HG02623 (cell line): ENCODE data around the gene CALML4.
"Not testable (repeated sequence)": the region's sequence is repeated elsewhere in the genome, so short reads cannot be mapped to it uniquely, and the experiment has no call there.

Experiments used
- ATAC-seq: cut with Tn5 transposase; IDR thresholded peaks from one replicate; pipeline ENCODE4 v1.9.1; 2021; ENCODE audit warnings: moderate library complexity; ENCODE audit not compliant: unreplicated experiment

The CALML4 gene

DNA sequence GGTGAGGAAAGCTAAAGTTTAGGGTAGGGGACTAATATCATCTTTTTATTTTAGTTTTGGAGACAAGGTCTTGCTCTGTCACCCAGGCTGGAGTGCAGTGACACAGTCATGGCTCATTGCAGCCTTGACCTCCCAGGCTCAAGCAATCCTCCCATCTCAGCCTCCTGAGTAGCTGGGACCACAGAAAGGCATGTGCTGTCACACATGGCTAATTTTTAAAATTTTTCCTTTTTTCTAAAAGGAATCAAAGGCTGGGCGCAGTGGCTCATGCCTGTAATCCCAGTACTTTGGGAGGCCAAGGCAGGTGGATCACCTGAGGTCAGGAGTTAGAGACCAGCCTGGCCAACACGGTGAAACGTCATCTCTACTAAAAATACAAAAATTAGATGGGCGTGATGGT, 20.3 kb upstream of the CALML4 start:
- ATAC-seq: not testable (repeated sequence)

GRCh38 chr15:68224546-68225250, 19.6 kb upstream of the CALML4 start:
- ATAC-seq: no peak

GRCh38 chr15:68224108-68224507, 19.0 kb upstream of the CALML4 start:
- no peak for ATAC-seq

DNA sequence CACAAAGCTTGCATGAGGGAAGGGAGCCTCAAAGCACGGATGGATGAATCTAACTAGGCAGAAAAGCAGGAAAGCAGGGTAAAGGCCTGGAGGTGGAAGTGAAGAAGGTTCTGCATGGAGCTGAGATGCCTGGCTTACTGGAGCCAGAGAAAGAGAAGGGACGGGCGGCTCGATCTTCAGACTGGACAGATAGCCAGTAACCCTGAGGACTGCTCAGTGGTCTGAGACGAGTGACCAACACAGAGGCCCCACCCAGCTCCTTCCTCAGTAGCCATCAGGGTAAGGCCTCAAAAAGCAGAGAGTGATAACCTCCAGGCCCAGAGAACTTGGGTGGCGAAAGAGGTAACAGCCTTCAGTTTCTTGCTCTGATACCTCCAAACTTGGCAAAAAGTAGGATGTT, 18.0 kb upstream of the CALML4 start:
- ATAC-seq: no peak

GRCh38 chr15:68222432-68222743, 17.3 kb upstream of the CALML4 start:
- not testable (repeated sequence) for ATAC-seq

GRCh38 chr15:68221530-68222431, 16.6 kb upstream of the CALML4 start:
- not testable (repeated sequence) for ATAC-seq

DNA sequence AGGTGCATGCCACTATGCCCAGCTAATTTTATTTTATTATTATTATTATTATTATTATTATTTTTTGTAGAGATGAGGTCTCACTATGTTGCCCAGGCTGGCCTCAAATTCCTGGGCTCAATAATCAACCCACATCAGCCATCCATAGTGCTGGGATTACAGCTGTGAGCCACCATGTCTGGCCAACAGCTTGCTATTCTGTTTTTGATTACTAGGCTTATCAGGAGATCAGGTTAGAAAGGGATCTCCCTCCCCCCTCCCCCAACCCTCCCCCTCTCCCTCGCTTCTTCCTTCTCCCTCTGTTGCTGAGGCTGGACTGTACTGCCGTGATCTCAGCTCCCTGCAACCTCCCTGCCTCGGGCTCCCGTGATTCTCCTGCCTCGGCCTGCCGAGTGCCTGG, 15.8 kb upstream of the CALML4 start:
- ATAC-seq: no peak

DNA sequence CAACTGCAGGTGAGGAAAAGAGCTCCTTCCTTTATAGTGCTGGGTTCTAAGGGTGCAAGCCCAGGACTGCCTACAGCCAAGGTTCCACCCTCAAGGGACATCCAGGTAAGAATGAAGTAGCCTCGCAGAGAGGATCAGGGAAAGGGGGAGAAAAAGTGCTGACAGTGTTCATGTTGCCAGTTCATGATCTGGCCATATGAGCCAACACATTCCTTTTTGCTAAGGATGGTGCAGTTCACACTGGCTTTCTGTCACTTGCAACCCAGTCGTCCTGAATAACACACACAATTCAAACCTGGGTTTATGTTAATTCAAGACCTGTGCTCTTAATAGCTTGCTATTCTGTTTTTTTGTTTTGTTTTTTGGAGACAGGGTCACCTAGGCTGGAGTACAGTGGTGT, 15.4 kb upstream of the CALML4 start:
- no peak for ATAC-seq

- no peak for ATAC-seq
These were observed 14.0 kb upstream of the CALML4 start for GRCh38 chr15:68218847-68219798.

DNA sequence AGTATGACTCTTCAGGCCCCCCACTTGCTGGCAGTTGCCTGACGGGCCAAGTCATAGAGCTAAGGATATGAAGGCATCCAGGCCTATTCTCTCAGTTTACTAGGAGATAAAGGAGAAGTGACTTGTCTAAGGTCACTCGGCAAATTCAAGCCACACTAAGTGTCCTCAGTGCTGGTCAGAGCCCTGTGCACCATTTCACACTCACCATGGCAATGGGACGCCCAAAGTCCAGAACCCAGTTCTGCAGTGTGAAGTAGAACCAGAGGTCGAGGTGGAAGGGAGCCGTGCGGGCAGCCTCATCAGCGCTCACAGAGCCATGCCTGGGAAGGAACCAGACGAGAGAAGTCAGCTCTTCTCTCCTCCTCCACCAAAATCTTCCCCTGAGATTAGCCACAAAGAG, 13.2 kb upstream of the CALML4 start:
- ATAC-seq: no peak

GRCh38 chr15:68217341-68217740, 12.2 kb upstream of the CALML4 start:
- no peak for ATAC-seq

- ATAC-seq: no peak
These were observed 9.7 kb upstream of the CALML4 start for GRCh38 chr15:68214838-68215254.

DNA sequence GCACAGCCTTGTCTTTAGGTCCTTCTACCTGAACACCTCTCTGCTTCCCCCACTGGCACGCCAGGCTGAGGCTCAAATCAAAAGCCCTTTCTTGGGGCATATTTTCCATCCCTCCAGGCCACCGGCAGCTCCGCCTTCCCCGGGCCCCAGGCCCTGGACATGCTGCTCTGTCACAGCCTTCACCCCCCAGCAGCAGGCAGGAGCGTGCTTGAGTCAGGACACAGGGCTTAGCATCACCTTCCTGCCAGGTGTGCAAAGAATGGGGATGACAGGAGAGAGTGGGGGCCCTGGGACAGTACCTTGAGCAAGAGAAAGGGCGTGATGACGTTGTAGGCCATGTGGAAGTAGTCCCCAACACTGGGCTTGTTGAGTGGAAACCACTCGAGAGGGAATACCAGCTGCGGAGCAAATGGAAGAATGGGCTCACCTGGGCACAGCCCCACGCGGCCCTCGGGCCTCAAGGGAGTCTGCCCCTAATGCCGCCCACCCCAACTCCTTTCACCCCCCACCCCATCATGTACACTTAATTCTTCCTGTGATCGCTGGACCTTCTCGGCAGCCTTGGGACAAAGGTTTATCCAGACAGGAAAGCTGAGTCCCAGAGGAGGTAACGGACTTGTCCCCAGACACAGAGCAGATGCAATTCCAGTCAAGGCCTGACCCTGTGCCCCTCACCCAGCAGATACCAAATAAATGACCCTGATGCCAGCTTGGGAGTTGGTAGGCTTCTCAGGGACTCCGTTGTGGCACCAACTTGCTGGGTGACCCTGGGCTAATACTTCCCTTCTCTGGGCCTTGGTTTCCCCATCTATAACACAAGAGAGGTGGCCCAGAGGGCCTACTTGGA, 9.1 kb upstream of the CALML4 start:
- no peak for ATAC-seq

DNA sequence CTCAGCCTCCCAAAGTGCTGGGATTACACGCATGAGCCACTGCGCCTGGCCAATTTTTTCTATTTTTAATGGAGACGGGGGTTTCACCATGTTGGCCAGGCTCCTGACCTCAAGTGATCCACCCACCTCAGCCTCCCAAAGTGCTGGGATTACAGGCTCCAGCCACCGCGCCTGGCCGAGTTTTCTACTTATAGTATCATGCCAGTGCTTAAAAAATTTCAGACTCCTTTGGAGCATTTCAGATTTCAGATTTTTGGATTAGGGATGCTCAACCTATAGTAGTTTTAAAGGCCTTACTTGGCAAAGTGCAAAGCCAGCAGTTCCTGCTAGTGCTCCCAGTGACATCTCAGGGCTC, 8.3 kb upstream of the CALML4 start:
- ATAC-seq: not testable (repeated sequence)

- ATAC-seq: no peak
These were observed 6.7 kb upstream of the CALML4 start for GRCh38 chr15:68211656-68212320.

- no peak for ATAC-seq
These were observed 5.9 kb upstream of the CALML4 start for GRCh38 chr15:68210821-68211655.

DNA sequence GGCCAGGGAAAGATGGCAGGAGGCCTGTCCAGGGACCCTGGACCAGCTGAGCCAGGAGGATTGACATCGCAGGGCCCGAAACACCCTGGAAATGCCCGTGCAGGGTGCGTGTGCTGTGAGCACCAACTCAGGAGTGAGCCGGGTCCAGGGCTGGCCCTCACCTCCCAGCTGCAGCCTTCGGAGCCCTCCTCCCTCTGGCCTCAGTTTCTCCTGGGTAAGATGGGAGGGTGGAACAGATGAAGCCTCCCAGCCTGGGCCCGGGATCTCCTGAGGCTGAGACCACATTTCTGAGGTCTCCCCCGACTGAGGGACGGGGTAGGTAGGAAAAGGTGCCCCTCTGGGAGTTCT, 5.3 kb upstream of the CALML4 start:
- ATAC-seq: no peak

DNA sequence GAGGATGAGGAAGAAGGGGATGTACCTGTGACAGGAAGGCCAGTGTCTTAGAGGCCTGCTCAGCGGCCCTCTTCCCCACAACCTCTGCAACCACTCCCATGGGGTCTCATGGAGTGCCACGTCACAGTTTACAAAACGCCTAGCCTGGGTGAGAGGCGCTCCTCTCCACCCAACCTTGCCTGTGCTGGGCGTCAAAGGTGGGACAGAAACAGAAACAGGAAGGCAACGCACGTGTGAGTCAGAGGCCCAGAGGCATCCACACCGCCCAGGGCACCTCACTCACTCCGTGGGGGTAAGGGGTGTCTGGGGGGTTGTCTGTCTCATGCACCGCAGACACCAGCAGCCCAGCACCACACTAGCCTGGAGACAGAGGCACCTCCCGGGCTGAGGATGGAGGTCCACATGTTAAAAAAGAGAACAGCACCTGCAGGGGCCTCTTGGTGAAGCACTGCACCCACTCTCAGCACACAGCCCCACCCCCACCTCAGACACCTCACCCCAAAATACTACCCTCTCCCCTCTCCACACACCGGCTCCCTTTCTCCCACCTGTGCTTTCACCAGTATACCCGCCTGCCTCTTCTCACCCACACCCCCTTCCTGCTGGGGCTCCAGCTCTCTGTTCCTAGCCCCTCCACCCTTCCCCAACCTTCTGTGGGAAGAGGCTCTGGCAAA, 4.7 kb upstream of the CALML4 start:
- no peak for ATAC-seq

DNA sequence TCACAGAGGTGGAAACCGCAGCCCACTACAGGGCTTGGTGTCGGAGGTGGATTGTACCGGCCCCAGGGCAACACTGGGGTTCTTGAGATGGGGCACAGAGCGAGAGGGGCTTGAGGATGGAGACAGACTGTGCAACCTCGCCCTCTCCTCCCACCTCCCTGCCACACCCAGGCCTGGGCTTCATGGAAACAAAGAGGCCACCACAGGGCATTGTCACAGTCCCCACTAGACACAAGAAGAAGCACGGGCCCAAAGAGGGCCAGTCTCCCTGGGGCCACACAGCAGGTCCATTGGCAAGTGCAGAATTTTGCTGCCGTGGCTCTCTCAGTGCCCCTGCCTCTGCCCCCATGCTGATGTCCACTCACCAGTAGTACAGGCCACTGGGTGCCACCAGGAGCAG, 4.1 kb upstream of the CALML4 start:
- ATAC-seq: no peak
